ENCODE results near the gene FGD6.
"Not testable (repeated sequence)": the region's sequence is repeated elsewhere in the genome, so short reads cannot be mapped to it uniquely, and the experiment has no call there.

Gene FGD6

GRCh38 chr12:95118138-95118787, 99.0 kb downstream of the FGD6 start:
- no peak for DNase-seq

- peak; percentile 55 to 69 for DNase-seq
Measured at GRCh38 chr12:95117178-95117599, 100.1 kb downstream of the FGD6 start.

GRCh38 chr12:95116773-95117172, 100.5 kb downstream of the FGD6 start:
- DNase-seq: no peak

GRCh38 chr12:95116341-95116740, 100.9 kb downstream of the FGD6 start:
- DNase-seq: no peak

GRCh38 chr12:95115641-95116040, 101.6 kb downstream of the FGD6 start:
- no peak for DNase-seq

- no peak for DNase-seq
Measured at GRCh38 chr12:95114766-95115405, 102.4 kb downstream of the FGD6 start.

GRCh38 chr12:95107362-95107761, 109.9 kb downstream of the FGD6 start:
- no peak for DNase-seq

GRCh38 chr12:95105540-95105939, 111.7 kb downstream of the FGD6 start:
- DNase-seq: no peak

GRCh38 chr12:95104919-95105452, 112.3 kb downstream of the FGD6 start:
- no peak for DNase-seq

GRCh38 chr12:95102916-95103671, 114.2 kb downstream of the FGD6 start:
- DNase-seq: peak; percentile 21 to 57

GRCh38 chr12:95101957-95102356, 115.3 kb downstream of the FGD6 start:
- not testable (repeated sequence) for DNase-seq

- DNase-seq: no peak
Measured at GRCh38 chr12:95100264-95101190, 116.7 kb downstream of the FGD6 start.

- no peak for DNase-seq
Measured at GRCh38 chr12:95099270-95099790, 117.9 kb downstream of the FGD6 start.

- no peak for DNase-seq
Measured at GRCh38 chr12:95096852-95097251, 120.4 kb downstream of the FGD6 start.

GRCh38 chr12:95096378-95096777, 120.9 kb downstream of the FGD6 start:
- DNase-seq: no peak

GRCh38 chr12:95095866-95096265, 121.4 kb downstream of the FGD6 start:
- not testable (repeated sequence) for DNase-seq

- no peak for DNase-seq
Measured at GRCh38 chr12:95089462-95089861, 127.8 kb downstream of the FGD6 start.

GRCh38 chr12:95088379-95088778, 128.9 kb downstream of the FGD6 start:
- no peak for DNase-seq

- no peak for DNase-seq
Measured at GRCh38 chr12:95085612-95086011, 131.7 kb downstream of the FGD6 start.

- no peak for DNase-seq
Measured at GRCh38 chr12:95083938-95084337, 133.3 kb downstream of the FGD6 start.

GRCh38 chr12:95083471-95083870, 133.8 kb downstream of the FGD6 start:
- no peak for DNase-seq

GRCh38 chr12:95077341-95077740, 139.9 kb downstream of the FGD6 start:
- no peak for DNase-seq

Data from stimulated activated CD4-positive, alpha-beta T cell treated with anti-CD3 and anti-CD28 coated beads, Interleukin-2, amount 100 ng/mL, for 24 hours (primary cell).